Stimulated activated naive CD8-positive, alpha-beta T cell treated with anti-CD3 and anti-CD28 coated beads, Interleukin-15, amount 100 ng/mL, for 72 hours (primary cell): ENCODE data around the gene L3MBTL1.
"Not testable (repeated sequence)": the region's sequence is repeated elsewhere in the genome, so short reads cannot be mapped to it uniquely, and the experiment has no call there.

Experiments used
- ATAC-seq: fragments of 150-1000 bp; cut with Tn5 transposase; 2 replicates; pipeline ENCODE4 v1.10.0; 2021; ENCODE audit warnings: mild to moderate bottlenecking, moderate library complexity
- DNase-seq, 2 donors: peaks; one replicate each; pipeline ENCODE4 v3.0.0; 2021 to 2022
- H3K27ac Mint-ChIP-seq, 2 donors: one replicate each; pipeline ENCODE4 v1.8.0; 2022; ENCODE audit warnings: mild to moderate bottlenecking in 2 of 2, mixed read lengths in 2 of 2, moderate library complexity in 2 of 2
- H3K27me3 Mint-ChIP-seq: one replicate; pipeline ENCODE4 v1.8.0; 2022; ENCODE audit warnings: mixed read lengths
- H3K4me1 Mint-ChIP-seq: one replicate; pipeline ENCODE4 v1.8.0; 2022; ENCODE audit warnings: mild to moderate bottlenecking, mixed read lengths
- H3K4me3 Mint-ChIP-seq, 2 donors: one replicate each; pipeline ENCODE4 v1.8.0; 2022; ENCODE audit warnings: mild to moderate bottlenecking in 2 of 2, mixed read lengths in 2 of 2, moderate library complexity in 1 of 2
- H3K9me3 Mint-ChIP-seq, 2 donors: one replicate each; pipeline ENCODE4 v1.8.0; 2022; ENCODE audit warnings: mixed read lengths in 2 of 2

The L3MBTL1 gene

GRCh38 chr20:43579861-43580793 is 72.6 kb downstream of the L3MBTL1 start:
- H3K27ac Mint-ChIP-seq: no peak overlapping the region
- no peaks in the 10 kb centered on the region for H3K27me3 Mint-ChIP-seq
- H3K4me3 Mint-ChIP-seq: no peak overlapping the region
- H3K9me3 Mint-ChIP-seq: no peaks in the 10 kb centered on the region
- H3K4me1 Mint-ChIP-seq: no peaks in the 10 kb centered on the region
- ATAC-seq (no peak), DNase-seq (no peak)

- H3K27ac Mint-ChIP-seq: peak overlapping the region in 1 of 2 donors; percentile 27
- H3K27me3 Mint-ChIP-seq: no peaks in the 10 kb centered on the region
- no peak overlapping the region for H3K4me3 Mint-ChIP-seq
- no peak for ATAC-seq
- no peaks in the 10 kb centered on the region for H3K4me1 Mint-ChIP-seq
- no peak for DNase-seq
- H3K9me3 Mint-ChIP-seq: no peaks in the 10 kb centered on the region
These were observed 75.8 kb downstream of the L3MBTL1 start for GRCh38 chr20:43583133-43583864.

- DNase-seq (no peak), ATAC-seq (no peak)
- Mint-ChIP-seq H3K9me3 (no peaks in the 10 kb centered on the region), H3K4me1 (no peaks in the 10 kb centered on the region), H3K27ac (no peak overlapping the region), H3K27me3 (no peaks in the 10 kb centered on the region), H3K4me3 (no peak overlapping the region)
These were observed 76.5 kb downstream of the L3MBTL1 start for GRCh38 chr20:43583982-43584432.

- Mint-ChIP-seq H3K9me3 (no peaks in the 10 kb centered on the region), H3K27ac (no peak overlapping the region), H3K4me3 (no peak overlapping the region), H3K27me3 (no peaks in the 10 kb centered on the region), H3K4me1 (no peaks in the 10 kb centered on the region)
- DNase-seq: no peak
- no peak for ATAC-seq
These were observed 77.1 kb downstream of the L3MBTL1 start for GRCh38 chr20:43584448-43585136.

GRCh38 chr20:43586641-43587040 is 79.1 kb downstream of the L3MBTL1 start:
- Mint-ChIP-seq H3K4me1 (peaks cover 8% of the 10 kb centered on the region), H3K27me3 (no peaks in the 10 kb centered on the region), H3K27ac (no peak overlapping the region), H3K9me3 (no peaks in the 10 kb centered on the region), H3K4me3 (no peak overlapping the region)
- DNase-seq (no peak), ATAC-seq (no peak)

GRCh38 chr20:43588526-43588925 is 81.0 kb downstream of the L3MBTL1 start:
- not testable (repeated sequence) for DNase-seq, H3K27me3 Mint-ChIP-seq, H3K9me3 Mint-ChIP-seq, H3K4me3 Mint-ChIP-seq, ATAC-seq, H3K4me1 Mint-ChIP-seq, H3K27ac Mint-ChIP-seq

GRCh38 chr20:43590036-43590391 is 82.5 kb downstream of the L3MBTL1 start:
- Mint-ChIP-seq H3K27ac (peak overlapping the region in 1 of 2 donors; percentile 98), H3K9me3 (no peaks in the 10 kb centered on the region), H3K4me3 (peak overlapping the region; percentile 93 to 94), H3K27me3 (no peaks in the 10 kb centered on the region), H3K4me1 (peaks cover 9% of the 10 kb centered on the region)
- ATAC-seq (peak; percentile 1), DNase-seq (peak in 1 of 2 donors; percentile 21)

- ATAC-seq: peak; percentile 100
- Mint-ChIP-seq H3K9me3 (no peaks in the 10 kb centered on the region), H3K4me3 (peak within 1 kb of the TSS; percentile 93 to 94), H3K27ac (peak within 1 kb of the TSS; percentile 98), H3K4me1 (peaks cover 9% of the 10 kb centered on the region), H3K27me3 (no peaks in the 10 kb centered on the region)
- peak; percentile 84 to 88 for DNase-seq
These were observed 83.2 kb downstream of the L3MBTL1 start, which contains the start of gene IFT52 for GRCh38 chr20:43590392-43591303. Gene IFT52 (plus strand): TSS chr20:43590937. CDS start chr20:43594699, 3,762 bp downstream.
